Dermis blood vessel endothelial cell (primary cell): ENCODE data around the gene RNASE8. TPM values are rescaled to one million over a fixed set of nuclear protein-coding genes. Genes with fewer than 3 reads are reported as not detected.

Source experiments
- total RNA-seq: library from RNA; depleted of rRNA; stranded (reverse); fragments of >200 nt; gene quantifications from 2 replicates; pipeline ENCODE4 v1.2.3, GENCODE V29; 2014

The RNASE8 gene
- total RNA-seq, 1 donor from 2014 or later: not detected

Other genes with a start within 250 kb of the RNASE8 start
- not detected in 2 replicates for gene RNASE3, start 166.4 kb upstream of the RNASE8 start, total RNA-seq
- 0.14 TPM in 1 of 2 replicates, not detected in the other for gene RNASE2, start 102.3 kb upstream of the RNASE8 start, total RNA-seq
- gene METTL17, start 67.8 kb upstream of the RNASE8 start, total RNA-seq: 32.8 and 32.9 TPM in 2 replicates
- gene SLC39A2, start 58.5 kb upstream of the RNASE8 start, total RNA-seq: not detected in 2 replicates
- 3.3 and 3.6 TPM in 2 replicates for gene NDRG2, start 32.8 kb upstream of the RNASE8 start, total RNA-seq
- not detected in 2 replicates for gene TPPP2, start 27.6 kb upstream of the RNASE8 start, total RNA-seq
- not detected in 2 replicates for gene RNASE13, start 23.0 kb upstream of the RNASE8 start, total RNA-seq
- gene RNASE7, start 15.5 kb upstream of the RNASE8 start, total RNA-seq: not detected in 2 replicates
- 6.2 and 7.3 TPM in 2 replicates for gene ARHGEF40, start 12.5 kb downstream of the RNASE8 start, total RNA-seq
- 5.1 and 7.0 TPM in 2 replicates for gene ZNF219, start 40.8 kb downstream of the RNASE8 start, total RNA-seq
- 0.19 TPM in 1 of 2 replicates, not detected in the other for gene TMEM253, start 43.2 kb downstream of the RNASE8 start, total RNA-seq
- gene OR5AU1, start 98.2 kb downstream of the RNASE8 start, total RNA-seq: not detected in 2 replicates
- 601 and 625 TPM in 2 replicates for gene HNRNPC, start 211.6 kb downstream of the RNASE8 start, total RNA-seq
- gene RPGRIP1, start 222.3 kb downstream of the RNASE8 start, total RNA-seq: 0.33 TPM in 1 of 2 replicates, not detected in the other